CD4-positive, alpha-beta T cell (primary cell): ENCODE measurements around the gene GRID1. TPM values are rescaled to one million over a fixed set of nuclear protein-coding genes. Genes with fewer than 3 reads are reported as not detected.

Experiments used
- ATAC-seq: fragments of 200-7000 bp; cut with Tn5 transposase; one replicate; pipeline ENCODE4 v1.10.0; 2022; ENCODE audit warnings: mild to moderate bottlenecking; ENCODE audit not compliant: poor library complexity
- CTCF ChIA-PET: fragments of 350-600 bp; sonication (Branson Sonifier 250); formaldehyde crosslinking; loops from one replicate; lab custom pipeline; 2021; ENCODE audit warnings: antibody characterized with exemption, inconsistent platforms; lab: Charles Lee
- POLR2A ChIA-PET: fragments of 350-600 bp; sonication (Branson Sonifier 250); formaldehyde crosslinking; loops from one replicate; lab custom pipeline; 2021; ENCODE audit warnings: antibody characterized with exemption, inconsistent platforms; lab: Charles Lee
- DNase-seq, 14 experiments: peaks; one replicate each; pipeline ENCODE4 v3.0.0-alpha.2; 2013 to 2020; ENCODE audit warnings: mixed read lengths in 2 of 14
- H3K27ac ChIP-seq, 2 donors: one replicate each; pipeline versions ENCODE4 v1.5.1 to v1.7.0; 2013; ENCODE audit warnings: low read length in 2 of 2, low read depth in 1 of 2, mild to moderate bottlenecking in 1 of 2
- H3K27me3 ChIP-seq, 2 experiments: 1 replicate in 1 of 2; 2 replicates in 1 of 2; pipeline versions ENCODE4 v1.6.1 to v1.7.0; 2013; ENCODE audit warnings: low read length in 2 of 2, control low read depth in 1 of 2, mild to moderate bottlenecking in 1 of 2, moderate library complexity in 1 of 2; ENCODE audit not compliant: insufficient read depth in 2 of 2, control insufficient read depth in 1 of 2
- H3K36me3 ChIP-seq: one replicate; pipeline ENCODE4 v1.6.1; 2013; ENCODE audit warnings: low read length, control low read depth; ENCODE audit not compliant: insufficient read depth
- H3K4me1 ChIP-seq: one replicate; pipeline ENCODE4 v1.6.1; 2013; ENCODE audit warnings: low read length, control low read depth; ENCODE audit not compliant: insufficient read depth
- H3K4me3 ChIP-seq: one replicate; pipeline ENCODE4 v1.5.1; 2013; ENCODE audit warnings: mild to moderate bottlenecking, low read length, moderate library complexity
- H3K9me3 ChIP-seq, 2 experiments: 1 replicate in 1 of 2; 2 replicates in 1 of 2; pipeline versions ENCODE4 v1.6.1 to v1.7.0; 2013; ENCODE audit warnings: low read length in 2 of 2, mild to moderate bottlenecking in 2 of 2, control low read depth in 1 of 2, moderate library complexity in 1 of 2; ENCODE audit not compliant: control insufficient read depth in 1 of 2, insufficient read depth in 1 of 2
- H3K27ac Mint-ChIP-seq: one replicate; pipeline ENCODE4 v1.8.0; 2020; ENCODE audit warnings: mixed read lengths
- H3K27me3 Mint-ChIP-seq: one replicate; pipeline ENCODE4 v1.8.0; 2021; ENCODE audit warnings: mixed read lengths
- H3K36me3 Mint-ChIP-seq: one replicate; pipeline ENCODE4 v1.8.0; 2021; ENCODE audit warnings: low read depth, mixed read lengths
- H3K4me1 Mint-ChIP-seq: one replicate; pipeline ENCODE4 v1.8.0; 2021; ENCODE audit warnings: low read depth, mixed read lengths
- H3K4me3 Mint-ChIP-seq: one replicate; pipeline ENCODE4 v1.8.0; 2020; ENCODE audit warnings: mild to moderate bottlenecking, mixed read lengths
- H3K9me3 Mint-ChIP-seq: one replicate; pipeline ENCODE4 v1.8.0; 2020; ENCODE audit warnings: mixed read lengths
- intact Hi-C, 2 experiments: fragments of 100-400 bp; cut with DNase I in 1 of 2; cut with micrococcal nuclease in 1 of 2; formaldehyde crosslinking; loops; one replicate each; pipeline versions ENCODE4 v1.15.1 to v1.9.0; 2023 to 2025; cut with DNase I, micrococcal nuclease
- total RNA-seq, 174 experiments: library from RNA in 2 of 174; stranded (reverse) in 2 of 174; gene quantifications; one replicate each; pipeline ENCODE4 v1.2.3 and lab custom pipeline; 2021 to 2026
- TF ChIP-seq, protein P1 (sequence below): fragments of 200-600 bp; IDR thresholded peaks from one replicate; pipeline ENCODE4 v1.8.0; 2022; ENCODE audit warnings: antibody characterized with exemption, mild to moderate bottlenecking

Gene GRID1
- total RNA-seq, 2 experiments from 2014 or later: not detected

DNA sequence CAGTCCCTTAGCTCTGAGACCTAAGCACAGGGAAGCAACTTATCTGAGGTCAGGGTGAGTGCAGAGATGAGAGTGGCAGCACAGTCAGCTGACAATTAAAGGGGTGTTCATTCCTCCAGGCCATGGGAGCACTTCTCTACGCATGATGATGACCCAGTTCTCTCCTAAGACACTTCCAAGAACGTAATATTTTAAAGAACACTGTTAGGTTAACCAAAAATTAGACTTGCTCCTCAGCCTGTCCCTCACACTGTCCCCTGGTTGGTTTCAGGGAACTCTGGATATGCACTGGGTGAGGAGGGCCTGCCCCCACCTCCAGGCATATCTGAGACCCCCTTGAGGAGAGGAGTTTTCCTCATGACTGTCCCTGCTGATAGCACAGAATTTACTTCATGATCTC, 767.5 kb downstream of the GRID1 start:
- intact Hi-C loops: no loop called here
- DNase-seq (no peak), ATAC-seq (no peak)
- Mint-ChIP-seq H3K27ac (no peak overlapping the region), H3K4me1 (peaks cover 28% of the 10 kb centered on the region), H3K36me3 (no peaks in the 10 kb centered on the region), H3K27me3 (no peaks in the 10 kb centered on the region), H3K9me3 (no peaks in the 10 kb centered on the region), H3K4me3 (no peak overlapping the region)
- H3K9me3 ChIP-seq: peaks cover 0 to 4% of the 10 kb centered on the region in 2 experiments
- TF ChIP-seq, protein P1, sequence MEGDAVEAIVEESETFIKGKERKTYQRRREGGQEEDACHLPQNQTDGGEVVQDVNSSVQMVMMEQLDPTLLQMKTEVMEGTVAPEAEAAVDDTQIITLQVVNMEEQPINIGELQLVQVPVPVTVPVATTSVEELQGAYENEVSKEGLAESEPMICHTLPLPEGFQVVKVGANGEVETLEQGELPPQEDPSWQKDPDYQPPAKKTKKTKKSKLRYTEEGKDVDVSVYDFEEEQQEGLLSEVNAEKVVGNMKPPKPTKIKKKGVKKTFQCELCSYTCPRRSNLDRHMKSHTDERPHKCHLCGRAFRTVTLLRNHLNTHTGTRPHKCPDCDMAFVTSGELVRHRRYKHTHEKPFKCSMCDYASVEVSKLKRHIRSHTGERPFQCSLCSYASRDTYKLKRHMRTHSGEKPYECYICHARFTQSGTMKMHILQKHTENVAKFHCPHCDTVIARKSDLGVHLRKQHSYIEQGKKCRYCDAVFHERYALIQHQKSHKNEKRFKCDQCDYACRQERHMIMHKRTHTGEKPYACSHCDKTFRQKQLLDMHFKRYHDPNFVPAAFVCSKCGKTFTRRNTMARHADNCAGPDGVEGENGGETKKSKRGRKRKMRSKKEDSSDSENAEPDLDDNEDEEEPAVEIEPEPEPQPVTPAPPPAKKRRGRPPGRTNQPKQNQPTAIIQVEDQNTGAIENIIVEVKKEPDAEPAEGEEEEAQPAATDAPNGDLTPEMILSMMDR: no peak
- H3K27me3 ChIP-seq: no peaks in the 10 kb centered on the region
- H3K36me3 ChIP-seq: no peaks in the 10 kb centered on the region
- POLR2A ChIA-PET: no interaction called here
- no peak overlapping the region for H3K27ac ChIP-seq
- H3K4me1 ChIP-seq: peaks cover 34% of the 10 kb centered on the region
- no peak overlapping the region for H3K4me3 ChIP-seq
- CTCF ChIA-PET: no interaction called here

DNA sequence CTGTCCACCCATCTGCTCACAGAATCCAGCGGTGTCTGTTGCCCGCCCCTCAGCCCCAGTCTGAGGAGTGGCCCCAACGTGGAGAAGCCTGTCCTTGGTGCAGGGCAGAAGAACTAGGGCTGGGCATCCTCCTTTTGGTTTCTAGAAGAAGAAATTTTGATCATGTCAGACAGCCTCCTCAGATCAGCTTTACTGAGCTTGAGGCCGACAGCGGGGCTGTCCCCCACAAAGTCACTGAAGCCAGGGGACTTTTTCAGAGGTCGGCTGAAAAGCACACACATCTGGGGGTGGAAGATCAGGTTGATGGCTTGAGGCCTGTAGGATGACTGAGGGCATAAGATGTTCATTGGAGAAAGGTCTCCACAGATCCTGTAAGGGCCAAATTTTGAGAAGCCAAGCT, 767.9 kb downstream of the GRID1 start:
- no peak overlapping the region for H3K27ac Mint-ChIP-seq
- no peaks in the 10 kb centered on the region for H3K9me3 Mint-ChIP-seq
- Histone ChIP-seq H3K27ac (no peak overlapping the region), H3K27me3 (no peaks in the 10 kb centered on the region), H3K36me3 (no peaks in the 10 kb centered on the region), H3K4me3 (no peak overlapping the region), H3K4me1 (peaks cover 33% of the 10 kb centered on the region), H3K9me3 (peaks cover 0 to 4% of the 10 kb centered on the region in 2 experiments)
- no peaks in the 10 kb centered on the region for H3K36me3 Mint-ChIP-seq
- no peak for DNase-seq
- TF ChIP-seq, protein P1: no peak
- peaks cover 27% of the 10 kb centered on the region for H3K4me1 Mint-ChIP-seq
- no peak for ATAC-seq
- no peaks in the 10 kb centered on the region for H3K27me3 Mint-ChIP-seq
- POLR2A ChIA-PET: interaction anchor here (1.0 kb wide), 1 partner anchor 12 kb away, joined by 3 read pairs; no protein-coding TSS in a partner anchor
- no peak overlapping the region for H3K4me3 Mint-ChIP-seq
- intact Hi-C loops: no loop called here
- CTCF ChIA-PET: no interaction called here

DNA sequence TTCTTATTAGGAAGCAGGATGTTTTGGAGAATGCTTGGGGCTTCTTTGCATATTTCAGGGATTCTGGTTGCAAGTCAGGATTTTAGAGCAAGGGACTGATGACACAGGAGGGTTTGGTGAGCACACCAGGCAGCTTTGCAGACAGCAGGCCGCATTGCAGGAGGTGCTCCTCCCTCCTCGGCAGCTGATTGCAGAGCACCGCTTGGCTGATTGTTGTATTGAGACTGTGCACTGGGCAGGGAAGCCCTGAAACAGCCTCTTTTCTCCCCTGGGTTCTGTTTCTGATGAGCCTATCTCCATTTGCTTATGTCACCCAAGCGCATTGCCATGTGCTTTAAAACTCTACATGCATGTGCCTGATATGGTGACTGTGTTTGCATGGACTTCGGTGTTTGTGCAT, 769.6 kb downstream of the GRID1 start:
- POLR2A ChIA-PET: no interaction called here
- CTCF ChIA-PET: no interaction called here
- Histone ChIP-seq H3K4me1 (peaks cover 18% of the 10 kb centered on the region), H3K27me3 (no peaks in the 10 kb centered on the region), H3K27ac (no peak overlapping the region), H3K9me3 (no peaks in the 10 kb centered on the region), H3K36me3 (no peaks in the 10 kb centered on the region), H3K4me3 (no peak overlapping the region)
- no peak overlapping the region for H3K4me3 Mint-ChIP-seq
- H3K9me3 Mint-ChIP-seq: no peaks in the 10 kb centered on the region
- H3K27ac Mint-ChIP-seq: no peak overlapping the region
- no peaks in the 10 kb centered on the region for H3K27me3 Mint-ChIP-seq
- H3K4me1 Mint-ChIP-seq: peaks cover 19% of the 10 kb centered on the region
- DNase-seq (no peak), ATAC-seq (no peak)
- intact Hi-C loops: no loop called here
- TF ChIP-seq, protein P1: no peak
- no peaks in the 10 kb centered on the region for H3K36me3 Mint-ChIP-seq
